AG09319 (cell line): ENCODE measurements around the gene CD4.
A peak's percentile ranks its signal among the peaks of the same experiment; 100 is the strongest.
"Not testable (repeated sequence)": the region's sequence is repeated elsewhere in the genome, so short reads cannot be mapped to it uniquely, and the experiment has no call there.

Experiments used
- DNase-seq: peaks from one replicate; pipeline ENCODE4 v3.0.0-alpha.2; 2010; ENCODE audit warnings: low read depth; ENCODE audit errors: extremely low read depth
- TF ChIP-seq, protein P1 (sequence below): IDR thresholded peaks from 2 replicates; pipeline ENCODE4 v1.5.1; 2011; ENCODE audit warnings: low read depth, mild to moderate bottlenecking, inconsistent platforms, low read length, moderate library complexity

Gene CD4

DNA sequence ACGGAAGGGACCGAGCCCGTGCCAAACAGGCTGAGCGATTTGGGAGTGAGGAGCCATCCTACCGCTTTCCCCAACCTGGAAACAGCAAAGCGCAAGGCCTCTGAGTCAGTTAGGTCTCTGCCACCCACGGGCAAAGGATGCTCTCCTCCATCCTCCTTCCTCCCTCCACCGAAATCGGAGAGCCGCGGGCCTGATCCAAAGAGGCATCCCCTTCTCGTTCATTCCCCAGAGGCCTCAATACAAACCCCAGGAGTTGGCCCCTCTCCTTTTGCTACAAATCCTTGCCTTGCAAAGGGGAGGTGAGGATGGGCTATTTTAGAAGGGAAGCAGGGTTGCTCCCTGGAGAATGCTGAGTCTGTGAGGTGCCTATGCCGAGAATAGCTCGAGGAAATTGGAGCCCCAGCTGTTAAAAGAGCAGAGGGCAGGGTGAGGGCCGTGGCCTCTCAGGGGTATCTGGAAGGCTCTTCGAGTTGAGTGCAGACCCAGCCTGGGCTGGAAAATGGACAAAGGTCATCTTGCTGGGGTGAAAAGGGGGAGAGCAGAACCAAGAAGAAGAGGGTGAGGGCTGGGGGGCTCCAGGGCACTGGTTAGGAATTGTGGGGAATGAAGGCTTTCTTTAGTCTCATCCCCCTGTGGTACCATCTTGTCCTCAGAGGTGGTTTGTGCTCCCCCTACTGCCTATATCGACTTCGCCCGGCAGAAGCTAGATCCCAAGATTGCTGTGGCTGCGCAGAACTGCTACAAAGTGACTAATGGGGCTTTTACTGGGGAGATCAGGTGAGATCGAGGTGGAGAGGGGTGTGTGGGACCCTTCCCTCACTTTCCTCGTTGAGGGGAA, 79.1 kb downstream of the CD4 start:
- TF ChIP-seq, protein P1, sequence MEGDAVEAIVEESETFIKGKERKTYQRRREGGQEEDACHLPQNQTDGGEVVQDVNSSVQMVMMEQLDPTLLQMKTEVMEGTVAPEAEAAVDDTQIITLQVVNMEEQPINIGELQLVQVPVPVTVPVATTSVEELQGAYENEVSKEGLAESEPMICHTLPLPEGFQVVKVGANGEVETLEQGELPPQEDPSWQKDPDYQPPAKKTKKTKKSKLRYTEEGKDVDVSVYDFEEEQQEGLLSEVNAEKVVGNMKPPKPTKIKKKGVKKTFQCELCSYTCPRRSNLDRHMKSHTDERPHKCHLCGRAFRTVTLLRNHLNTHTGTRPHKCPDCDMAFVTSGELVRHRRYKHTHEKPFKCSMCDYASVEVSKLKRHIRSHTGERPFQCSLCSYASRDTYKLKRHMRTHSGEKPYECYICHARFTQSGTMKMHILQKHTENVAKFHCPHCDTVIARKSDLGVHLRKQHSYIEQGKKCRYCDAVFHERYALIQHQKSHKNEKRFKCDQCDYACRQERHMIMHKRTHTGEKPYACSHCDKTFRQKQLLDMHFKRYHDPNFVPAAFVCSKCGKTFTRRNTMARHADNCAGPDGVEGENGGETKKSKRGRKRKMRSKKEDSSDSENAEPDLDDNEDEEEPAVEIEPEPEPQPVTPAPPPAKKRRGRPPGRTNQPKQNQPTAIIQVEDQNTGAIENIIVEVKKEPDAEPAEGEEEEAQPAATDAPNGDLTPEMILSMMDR, result peak; percentile 31
- DNase-seq, result no peak

DNA sequence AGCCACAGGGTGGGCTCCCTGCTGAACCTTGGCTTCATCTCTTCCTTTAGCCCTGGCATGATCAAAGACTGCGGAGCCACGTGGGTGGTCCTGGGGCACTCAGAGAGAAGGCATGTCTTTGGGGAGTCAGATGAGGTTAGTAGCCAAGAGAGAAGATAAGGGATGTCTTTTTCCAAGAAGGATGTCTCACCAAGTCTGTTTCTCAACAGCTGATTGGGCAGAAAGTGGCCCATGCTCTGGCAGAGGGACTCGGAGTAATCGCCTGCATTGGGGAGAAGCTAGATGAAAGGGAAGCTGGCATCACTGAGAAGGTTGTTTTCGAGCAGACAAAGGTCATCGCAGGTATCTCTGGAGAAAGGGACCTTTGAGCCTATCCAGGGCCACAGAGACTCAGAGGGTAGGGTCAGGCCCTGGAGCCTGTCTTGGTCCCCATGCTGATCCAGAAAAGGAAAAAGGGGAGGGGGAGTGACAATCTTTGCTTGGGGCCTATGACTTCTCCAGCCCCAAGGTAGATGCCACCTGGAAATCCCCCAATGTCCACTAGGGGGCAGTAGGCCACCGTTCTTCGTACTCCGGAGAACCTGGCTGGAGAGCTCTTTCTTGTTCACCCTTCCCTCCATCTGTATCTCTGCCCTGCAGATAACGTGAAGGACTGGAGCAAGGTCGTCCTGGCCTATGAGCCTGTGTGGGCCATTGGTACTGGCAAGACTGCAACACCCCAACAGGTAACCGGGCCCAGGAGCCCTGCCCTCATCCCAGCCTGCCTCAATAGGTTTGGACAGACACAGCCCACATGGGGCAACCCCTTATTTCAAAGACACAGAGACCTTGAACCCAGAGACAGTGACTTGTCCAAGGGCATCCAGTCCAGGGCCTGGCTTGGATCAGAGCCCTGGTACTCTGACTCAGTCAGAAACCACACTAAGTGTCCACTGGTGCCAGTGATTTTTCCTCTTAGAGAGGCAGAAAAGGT, 80.0 kb downstream of the CD4 start:
- DNase-seq, result peak; percentile 38
- TF ChIP-seq, protein P1, result peak; percentile 82

DNA sequence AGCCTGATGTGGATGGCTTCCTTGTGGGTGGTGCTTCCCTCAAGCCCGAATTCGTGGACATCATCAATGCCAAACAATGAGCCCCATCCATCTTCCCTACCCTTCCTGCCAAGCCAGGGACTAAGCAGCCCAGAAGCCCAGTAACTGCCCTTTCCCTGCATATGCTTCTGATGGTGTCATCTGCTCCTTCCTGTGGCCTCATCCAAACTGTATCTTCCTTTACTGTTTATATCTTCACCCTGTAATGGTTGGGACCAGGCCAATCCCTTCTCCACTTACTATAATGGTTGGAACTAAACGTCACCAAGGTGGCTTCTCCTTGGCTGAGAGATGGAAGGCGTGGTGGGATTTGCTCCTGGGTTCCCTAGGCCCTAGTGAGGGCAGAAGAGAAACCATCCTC, 81.0 kb downstream of the CD4 start:
- DNase-seq, result not testable (repeated sequence)
